SK-N-SH (cell line): ENCODE data around the gene CYB5D1.

Experiments used
- EP300 ChIP-seq, 2 experiments: IDR thresholded peaks; 2 replicates each; pipeline versions ENCODE4 v1.4.0 to v1.6.1; 2012; ENCODE audit warnings: borderline replicate concordance in 1 of 2, low read depth in 1 of 2, low read length in 1 of 2
- NRF1 ChIP-seq: IDR thresholded peaks from 2 replicates; pipeline ENCODE4 v1.6.1; 2012; ENCODE audit warnings: low read depth, mild to moderate bottlenecking, low read length
- POLR2AphosphoS5 ChIP-seq: IDR thresholded peaks from 2 replicates; pipeline ENCODE4 v1.6.1; 2012; ENCODE audit warnings: low read depth, low read length
- RAD21 ChIP-seq: IDR thresholded peaks from 2 replicates; pipeline ENCODE4 v1.6.1; 2012; ENCODE audit warnings: mild to moderate bottlenecking, low read length
- RCOR1 ChIP-seq: fragments of 150-350 bp; IDR thresholded peaks from 2 replicates; pipeline ENCODE4 v1.6.1; 2017; ENCODE audit warnings: antibody characterized with exemption, low read length
- RXRA ChIP-seq: IDR thresholded peaks from 2 replicates; pipeline ENCODE4 v1.4.0; 2012; ENCODE audit warnings: low read depth, mild to moderate bottlenecking, borderline replicate concordance
- SIN3A ChIP-seq: IDR thresholded peaks from 2 replicates; pipeline ENCODE4 v1.6.1; 2012; ENCODE audit warnings: low read depth, mild to moderate bottlenecking, low read length, moderate library complexity, borderline replicate concordance
- SMC3 ChIP-seq: IDR thresholded peaks from 2 replicates; pipeline ENCODE4 v1.6.1; 2012; ENCODE audit warnings: low read depth, low read length, improper control_type of control experiment
- TAF1 ChIP-seq: IDR thresholded peaks from 2 replicates; pipeline ENCODE4 v1.6.1; 2012; ENCODE audit warnings: low read depth, mild to moderate bottlenecking, low read length, moderate library complexity, borderline replicate concordance
- YY1 ChIP-seq: IDR thresholded peaks from 2 replicates; pipeline ENCODE4 v1.4.0; 2012; ENCODE audit warnings: low read depth, mild to moderate bottlenecking
- TF ChIP-seq, protein P1 (sequence below): IDR thresholded peaks from 2 replicates; pipeline ENCODE4 v1.4.0; 2012; ENCODE audit warnings: low read depth, borderline replicate concordance
- TF ChIP-seq, protein P2 (sequence below): fragments of 200-600 bp; sonication (generic); IDR thresholded peaks from 2 replicates; pipeline ENCODE4 v1.6.1; 2017; ENCODE audit warnings: antibody characterized with exemption, mild to moderate bottlenecking, moderate library complexity
- TF ChIP-seq, protein P3 (sequence below): IDR thresholded peaks from 2 replicates; pipeline ENCODE4 v1.6.1; 2012; ENCODE audit warnings: mild to moderate bottlenecking, low read depth, low read length, moderate library complexity
- TF ChIP-seq, protein P4 (sequence below): IDR thresholded peaks from 2 replicates; pipeline ENCODE4; 2012

DNA sequence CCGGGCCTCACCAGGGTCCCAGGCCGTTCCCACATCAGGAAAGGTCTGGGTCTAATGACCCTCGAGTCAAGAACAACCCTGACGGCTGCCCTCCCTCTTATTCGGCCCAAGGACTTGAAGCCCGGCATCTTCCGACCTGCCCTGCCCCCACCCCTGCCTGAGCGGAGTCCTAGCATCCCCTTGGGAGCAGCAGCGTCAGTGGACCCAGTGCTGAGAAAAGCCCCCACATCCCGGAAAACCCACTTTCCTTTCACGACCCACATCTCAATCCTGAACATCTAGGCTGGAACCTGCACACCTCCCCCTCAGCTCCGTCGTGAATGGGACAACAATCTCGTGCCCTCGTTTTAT lies 2.2 kb upstream of the CYB5D1 start:
- no peak for TF ChIP-seq NRF1
- no peak for TF ChIP-seq TAF1
- TF ChIP-seq, protein P1, sequence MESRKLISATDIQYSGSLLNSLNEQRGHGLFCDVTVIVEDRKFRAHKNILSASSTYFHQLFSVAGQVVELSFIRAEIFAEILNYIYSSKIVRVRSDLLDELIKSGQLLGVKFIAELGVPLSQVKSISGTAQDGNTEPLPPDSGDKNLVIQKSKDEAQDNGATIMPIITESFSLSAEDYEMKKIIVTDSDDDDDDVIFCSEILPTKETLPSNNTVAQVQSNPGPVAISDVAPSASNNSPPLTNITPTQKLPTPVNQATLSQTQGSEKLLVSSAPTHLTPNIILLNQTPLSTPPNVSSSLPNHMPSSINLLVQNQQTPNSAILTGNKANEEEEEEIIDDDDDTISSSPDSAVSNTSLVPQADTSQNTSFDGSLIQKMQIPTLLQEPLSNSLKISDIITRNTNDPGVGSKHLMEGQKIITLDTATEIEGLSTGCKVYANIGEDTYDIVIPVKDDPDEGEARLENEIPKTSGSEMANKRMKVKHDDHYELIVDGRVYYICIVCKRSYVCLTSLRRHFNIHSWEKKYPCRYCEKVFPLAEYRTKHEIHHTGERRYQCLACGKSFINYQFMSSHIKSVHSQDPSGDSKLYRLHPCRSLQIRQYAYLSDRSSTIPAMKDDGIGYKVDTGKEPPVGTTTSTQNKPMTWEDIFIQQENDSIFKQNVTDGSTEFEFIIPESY, result no peak
- TF ChIP-seq YY1, result no peak
- TF ChIP-seq, protein P2, sequence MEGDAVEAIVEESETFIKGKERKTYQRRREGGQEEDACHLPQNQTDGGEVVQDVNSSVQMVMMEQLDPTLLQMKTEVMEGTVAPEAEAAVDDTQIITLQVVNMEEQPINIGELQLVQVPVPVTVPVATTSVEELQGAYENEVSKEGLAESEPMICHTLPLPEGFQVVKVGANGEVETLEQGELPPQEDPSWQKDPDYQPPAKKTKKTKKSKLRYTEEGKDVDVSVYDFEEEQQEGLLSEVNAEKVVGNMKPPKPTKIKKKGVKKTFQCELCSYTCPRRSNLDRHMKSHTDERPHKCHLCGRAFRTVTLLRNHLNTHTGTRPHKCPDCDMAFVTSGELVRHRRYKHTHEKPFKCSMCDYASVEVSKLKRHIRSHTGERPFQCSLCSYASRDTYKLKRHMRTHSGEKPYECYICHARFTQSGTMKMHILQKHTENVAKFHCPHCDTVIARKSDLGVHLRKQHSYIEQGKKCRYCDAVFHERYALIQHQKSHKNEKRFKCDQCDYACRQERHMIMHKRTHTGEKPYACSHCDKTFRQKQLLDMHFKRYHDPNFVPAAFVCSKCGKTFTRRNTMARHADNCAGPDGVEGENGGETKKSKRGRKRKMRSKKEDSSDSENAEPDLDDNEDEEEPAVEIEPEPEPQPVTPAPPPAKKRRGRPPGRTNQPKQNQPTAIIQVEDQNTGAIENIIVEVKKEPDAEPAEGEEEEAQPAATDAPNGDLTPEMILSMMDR, result no peak
- no peak for TF ChIP-seq RAD21
- no peak for TF ChIP-seq RXRA
- no peak for TF ChIP-seq SIN3A
- TF ChIP-seq, protein P3, sequence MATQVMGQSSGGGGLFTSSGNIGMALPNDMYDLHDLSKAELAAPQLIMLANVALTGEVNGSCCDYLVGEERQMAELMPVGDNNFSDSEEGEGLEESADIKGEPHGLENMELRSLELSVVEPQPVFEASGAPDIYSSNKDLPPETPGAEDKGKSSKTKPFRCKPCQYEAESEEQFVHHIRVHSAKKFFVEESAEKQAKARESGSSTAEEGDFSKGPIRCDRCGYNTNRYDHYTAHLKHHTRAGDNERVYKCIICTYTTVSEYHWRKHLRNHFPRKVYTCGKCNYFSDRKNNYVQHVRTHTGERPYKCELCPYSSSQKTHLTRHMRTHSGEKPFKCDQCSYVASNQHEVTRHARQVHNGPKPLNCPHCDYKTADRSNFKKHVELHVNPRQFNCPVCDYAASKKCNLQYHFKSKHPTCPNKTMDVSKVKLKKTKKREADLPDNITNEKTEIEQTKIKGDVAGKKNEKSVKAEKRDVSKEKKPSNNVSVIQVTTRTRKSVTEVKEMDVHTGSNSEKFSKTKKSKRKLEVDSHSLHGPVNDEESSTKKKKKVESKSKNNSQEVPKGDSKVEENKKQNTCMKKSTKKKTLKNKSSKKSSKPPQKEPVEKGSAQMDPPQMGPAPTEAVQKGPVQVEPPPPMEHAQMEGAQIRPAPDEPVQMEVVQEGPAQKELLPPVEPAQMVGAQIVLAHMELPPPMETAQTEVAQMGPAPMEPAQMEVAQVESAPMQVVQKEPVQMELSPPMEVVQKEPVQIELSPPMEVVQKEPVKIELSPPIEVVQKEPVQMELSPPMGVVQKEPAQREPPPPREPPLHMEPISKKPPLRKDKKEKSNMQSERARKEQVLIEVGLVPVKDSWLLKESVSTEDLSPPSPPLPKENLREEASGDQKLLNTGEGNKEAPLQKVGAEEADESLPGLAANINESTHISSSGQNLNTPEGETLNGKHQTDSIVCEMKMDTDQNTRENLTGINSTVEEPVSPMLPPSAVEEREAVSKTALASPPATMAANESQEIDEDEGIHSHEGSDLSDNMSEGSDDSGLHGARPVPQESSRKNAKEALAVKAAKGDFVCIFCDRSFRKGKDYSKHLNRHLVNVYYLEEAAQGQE, result no peak
- TF ChIP-seq POLR2AphosphoS5, result no peak
- TF ChIP-seq SMC3, result no peak
- no peak for TF ChIP-seq EP300 (IDR thresholded peaks at IDR 0.05; ENCODE audit: borderline replicate concordance in 1 of 2, low read depth in 1 of 2, low read length in 1 of 2)
- TF ChIP-seq, protein P4, sequence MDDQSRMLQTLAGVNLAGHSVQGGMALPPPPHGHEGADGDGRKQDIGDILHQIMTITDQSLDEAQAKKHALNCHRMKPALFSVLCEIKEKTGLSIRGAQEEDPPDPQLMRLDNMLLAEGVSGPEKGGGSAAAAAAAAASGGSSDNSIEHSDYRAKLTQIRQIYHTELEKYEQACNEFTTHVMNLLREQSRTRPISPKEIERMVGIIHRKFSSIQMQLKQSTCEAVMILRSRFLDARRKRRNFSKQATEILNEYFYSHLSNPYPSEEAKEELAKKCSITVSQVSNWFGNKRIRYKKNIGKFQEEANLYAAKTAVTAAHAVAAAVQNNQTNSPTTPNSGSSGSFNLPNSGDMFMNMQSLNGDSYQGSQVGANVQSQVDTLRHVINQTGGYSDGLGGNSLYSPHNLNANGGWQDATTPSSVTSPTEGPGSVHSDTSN, result no peak
- TF ChIP-seq RCOR1, result no peak
